ENCODE results near the gene AZIN2.
"Not testable (repeated sequence)": the region's sequence is repeated elsewhere in the genome, so short reads cannot be mapped to it uniquely, and the experiment has no call there.

AZIN2 gene

GRCh38 chr1:33123266-33123665, 42.3 kb downstream of the AZIN2 start:
- no peak for FAIRE-seq
- no peak for DNase-seq (ENCODE audit: insufficient read length, low spot score)

GRCh38 chr1:33124647-33125046, 43.7 kb downstream of the AZIN2 start:
- not testable (repeated sequence) for FAIRE-seq; DNase-seq (ENCODE audit: insufficient read length, low spot score)

GRCh38 chr1:33126411-33127000, 45.6 kb downstream of the AZIN2 start:
- FAIRE-seq (no peak), DNase-seq (ENCODE audit: insufficient read length, low spot score) (no peak)

GRCh38 chr1:33127001-33127823, 46.3 kb downstream of the AZIN2 start:
- FAIRE-seq (peak; percentile 91), DNase-seq (ENCODE audit: insufficient read length, low spot score) (peak; percentile 92)

DNA sequence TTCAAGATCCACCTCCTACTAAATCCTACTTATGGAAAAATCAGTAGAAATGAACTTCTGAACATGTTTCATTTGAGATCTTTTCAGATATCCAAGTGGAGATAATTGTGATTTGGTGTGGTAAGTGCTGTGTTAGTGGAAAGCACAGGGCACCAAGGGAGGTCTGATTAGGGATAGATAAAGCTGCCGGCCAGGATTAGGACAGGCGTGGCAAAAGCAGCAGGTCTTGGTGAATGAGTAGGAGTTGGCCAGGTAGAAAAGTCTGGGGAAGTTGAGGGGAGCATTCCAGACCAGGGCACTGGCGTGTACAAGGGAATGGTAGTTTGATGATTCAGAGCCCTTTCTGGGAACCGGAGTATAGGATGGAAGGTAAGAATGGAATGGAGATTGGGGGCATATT, 47.8 kb downstream of the AZIN2 start:
- no peak for FAIRE-seq

GRCh38 chr1:33130297-33130696, 49.3 kb downstream of the AZIN2 start:
- no peak for DNase-seq (ENCODE audit: insufficient read length, low spot score)
- no peak for FAIRE-seq

More for the DNA sequence above, 47.8 kb downstream of the AZIN2 start:
- no peak for DNase-seq (ENCODE audit: insufficient read length, low spot score)

GRCh38 chr1:33131191-33131590, 50.2 kb downstream of the AZIN2 start:
- no peak for FAIRE-seq
- DNase-seq (ENCODE audit: insufficient read length, low spot score), result no peak

DNA sequence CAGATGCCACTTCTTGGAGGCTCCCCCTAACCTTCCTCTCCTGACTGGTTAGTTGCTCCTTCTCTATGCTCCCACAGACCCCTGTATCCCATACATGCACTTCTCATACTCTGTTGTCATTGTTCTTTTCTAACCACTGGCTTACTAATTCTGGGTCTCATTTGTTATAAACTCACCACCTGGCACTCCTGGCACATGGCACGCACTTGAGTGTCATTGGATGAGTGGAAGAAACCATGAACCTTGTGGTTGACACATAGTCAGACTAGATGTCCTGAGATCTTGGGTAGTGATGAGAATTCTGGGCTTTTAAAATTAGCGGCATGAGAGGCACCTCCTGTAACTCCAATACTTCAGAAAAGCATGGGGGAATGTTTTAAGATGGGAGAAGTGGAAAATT, 51.6 kb downstream of the AZIN2 start:
- FAIRE-seq (peak; percentile 31), DNase-seq (ENCODE audit: insufficient read length, low spot score) (no peak)

GRCh38 chr1:33133478-33134105, 52.6 kb downstream of the AZIN2 start:
- FAIRE-seq (no peak), DNase-seq (ENCODE audit: insufficient read length, low spot score) (no peak)

GRCh38 chr1:33136041-33136440, 55.1 kb downstream of the AZIN2 start:
- not testable (repeated sequence) for DNase-seq (ENCODE audit: insufficient read length, low spot score); FAIRE-seq

GRCh38 chr1:33137800-33138199, 56.8 kb downstream of the AZIN2 start:
- peak; percentile 27 for DNase-seq (ENCODE audit: insufficient read length, low spot score)
- FAIRE-seq, result peak; percentile 59

GRCh38 chr1:33140153-33141149, 59.5 kb downstream of the AZIN2 start:
- DNase-seq (ENCODE audit: insufficient read length, low spot score) (no peak), FAIRE-seq (no peak)

DNA sequence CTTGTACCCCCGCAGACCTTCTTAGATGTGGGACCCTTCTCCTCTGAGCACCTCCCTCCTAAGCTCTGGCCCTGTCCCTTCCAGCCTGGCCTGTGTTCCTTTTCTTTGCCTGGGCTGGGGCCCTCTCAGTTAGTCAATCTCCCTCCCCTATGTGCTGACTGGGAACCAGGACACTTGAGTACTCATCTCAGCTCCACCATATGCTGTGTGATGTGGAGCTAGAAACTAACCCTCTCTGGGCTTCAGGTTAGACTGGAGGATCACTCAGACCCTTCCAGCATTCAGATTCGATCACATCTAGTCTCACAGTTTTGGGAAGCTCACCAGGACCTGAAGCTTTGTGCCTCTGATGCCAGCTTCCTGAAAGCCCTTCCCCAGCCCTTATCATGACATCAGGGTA, 60.3 kb downstream of the AZIN2 start:
- no peak for DNase-seq (ENCODE audit: insufficient read length, low spot score)
- no peak for FAIRE-seq

DNA sequence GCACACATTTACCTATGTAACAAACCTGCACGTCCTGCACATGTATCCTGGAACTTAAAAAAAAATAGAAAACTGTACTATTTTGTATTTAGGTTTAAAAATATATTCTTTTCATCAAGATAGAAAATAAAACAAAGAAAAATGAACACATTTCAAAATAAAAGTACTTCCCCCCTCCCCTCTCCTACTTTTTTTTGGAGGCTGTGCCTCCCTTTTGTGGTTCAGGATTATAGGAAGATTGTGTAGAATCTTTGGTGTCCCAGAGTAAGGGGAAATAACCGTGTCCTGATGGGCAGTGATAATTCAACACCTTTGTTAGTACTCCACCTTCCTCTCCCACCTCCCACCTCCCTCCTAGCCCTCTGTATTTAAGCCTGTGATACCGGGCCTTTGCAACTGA, 60.8 kb downstream of the AZIN2 start:
- FAIRE-seq, result no peak
- no peak for DNase-seq (ENCODE audit: insufficient read length, low spot score)

DNA sequence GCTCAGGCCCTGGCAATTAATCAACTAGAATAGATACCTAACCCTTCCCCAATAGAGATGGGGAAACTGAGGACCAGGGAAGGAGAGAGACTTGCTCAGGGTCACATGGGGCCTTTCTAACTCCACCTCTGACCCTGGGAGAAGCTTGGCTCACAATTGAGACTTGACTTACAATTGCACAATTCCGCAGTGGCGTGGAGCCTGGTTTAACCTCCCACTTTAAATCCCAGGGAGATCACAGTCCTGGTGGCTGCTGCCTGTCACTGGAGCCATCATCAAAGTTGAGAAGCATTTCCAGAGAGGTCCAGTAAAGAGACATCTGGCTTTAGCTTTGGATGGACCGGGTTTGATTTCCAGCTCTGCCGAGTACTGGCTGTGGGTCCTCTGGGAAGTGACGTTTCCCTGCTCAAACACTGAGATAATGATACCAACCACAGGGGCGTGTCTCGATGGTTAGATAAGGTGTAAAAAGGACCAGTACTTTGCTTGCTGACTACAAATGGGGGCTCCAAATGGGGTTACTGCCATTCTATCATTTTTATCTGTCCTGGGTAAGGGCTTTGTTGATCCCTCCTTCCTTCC, 61.6 kb downstream of the AZIN2 start:
- DNase-seq (ENCODE audit: insufficient read length, low spot score) (no peak), FAIRE-seq (no peak)

DNA sequence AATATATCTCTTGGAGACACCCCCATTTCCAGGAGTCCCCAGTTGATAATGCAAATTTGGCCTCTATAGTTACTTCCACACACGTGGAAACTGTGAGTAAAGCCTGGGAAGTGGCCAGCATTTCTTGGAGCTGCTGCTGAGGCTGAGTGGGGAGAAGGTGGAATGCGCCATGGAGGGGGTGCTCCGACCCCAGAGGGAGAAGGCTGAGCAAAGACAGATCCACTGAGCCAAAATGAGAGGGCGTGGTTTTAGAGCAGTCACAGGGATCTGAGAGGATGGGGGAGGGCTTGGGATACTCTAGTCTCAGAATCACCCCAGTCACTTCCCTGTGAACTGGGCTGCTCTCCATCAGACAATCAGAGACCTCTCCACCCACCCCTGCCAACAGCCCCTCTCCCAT, 62.2 kb downstream of the AZIN2 start:
- DNase-seq (ENCODE audit: insufficient read length, low spot score) (no peak), FAIRE-seq (no peak)

- DNase-seq (ENCODE audit: insufficient read length, low spot score) (no peak), FAIRE-seq (no peak)
Measured at GRCh38 chr1:33143698-33144097, 62.7 kb downstream of the AZIN2 start.

DNA sequence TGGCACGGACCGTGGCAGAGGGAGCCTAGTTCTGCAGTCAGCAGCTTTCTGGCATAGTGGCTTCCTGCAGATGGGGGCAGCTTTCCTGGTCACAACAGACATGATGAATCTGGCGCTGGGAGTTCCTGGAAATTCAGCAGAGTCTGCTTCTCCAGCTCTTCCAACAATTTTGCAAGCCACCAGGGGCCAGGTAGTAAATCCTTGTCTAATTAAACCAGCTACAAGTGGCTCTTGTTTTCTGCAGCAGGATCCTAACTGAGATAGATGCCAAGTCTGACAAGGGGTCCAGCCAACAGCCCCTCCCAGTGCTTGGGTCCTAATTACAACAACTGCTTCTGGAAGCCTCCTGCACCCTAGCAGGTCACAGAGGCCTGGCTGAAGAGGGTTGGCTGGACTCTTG, 65.0 kb downstream of the AZIN2 start:
- FAIRE-seq, result no peak
- no peak for DNase-seq (ENCODE audit: insufficient read length, low spot score)

GRCh38 chr1:33147275-33147996, 66.5 kb downstream of the AZIN2 start:
- no peak for DNase-seq (ENCODE audit: insufficient read length, low spot score)
- no peak for FAIRE-seq

DNA sequence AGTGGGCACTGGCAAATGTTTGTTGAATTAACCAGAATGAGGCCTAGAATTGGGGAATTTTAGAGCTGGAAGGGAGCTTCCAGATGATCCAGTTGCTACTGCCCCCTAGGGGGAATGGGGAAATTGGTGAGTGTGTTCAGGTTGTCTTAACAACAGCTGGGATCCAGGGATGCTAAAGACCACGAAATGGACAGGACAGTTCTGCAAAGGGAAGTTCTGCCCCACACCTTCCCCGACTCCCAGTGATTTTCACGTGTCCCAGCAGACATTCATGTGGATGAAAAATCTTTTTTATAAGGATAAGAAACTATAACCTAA, 67.0 kb downstream of the AZIN2 start:
- no peak for FAIRE-seq
- no peak for DNase-seq (ENCODE audit: insufficient read length, low spot score)
